GM13977 (cell line): ENCODE results near the gene ADD3.

Source experiments
- DNase-seq: peaks from one replicate; pipeline ENCODE4 v3.0.0; 2012; ENCODE audit warnings: low spot score
- in situ Hi-C: fragments of 300-500 bp; cut with MboI; formaldehyde crosslinking; loops from one replicate; pipeline ENCODE4 v1.12.0; 2022; ENCODE audit warnings: low sequenced_read_pairs, low pct_unique_long_range_greater_than_20kb, mixed read lengths, inconsistent platforms; ENCODE audit not compliant: unreplicated experiment
- TF ChIP-seq, protein P1 (sequence below): IDR thresholded peaks from 2 replicates; pipeline ENCODE4 v1.5.1; 2012; ENCODE audit warnings: mild to moderate bottlenecking, control low read depth; ENCODE audit not compliant: insufficient read depth; ENCODE audit errors: extremely low read depth, missing control alignments

The ADD3 gene

DNA sequence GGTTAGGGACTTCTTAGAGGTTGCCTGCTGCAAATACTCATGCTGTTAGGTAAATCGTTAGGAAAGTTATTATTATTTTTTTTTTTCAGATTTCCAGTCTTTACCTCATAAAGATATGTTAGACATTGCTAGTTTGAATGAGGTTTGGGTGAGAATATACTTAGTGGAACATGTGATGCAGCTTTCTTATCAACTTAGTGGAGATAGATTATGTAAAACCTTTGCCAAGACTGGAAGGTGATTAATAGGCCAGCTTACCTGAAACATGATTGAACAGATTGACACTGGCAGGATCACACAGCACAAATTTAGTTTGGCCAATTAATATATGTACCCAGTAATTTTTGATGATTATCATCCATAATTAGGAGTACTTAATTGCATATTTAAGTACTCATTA is 32.3 kb downstream of the ADD3 start:
- TF ChIP-seq, protein P1, sequence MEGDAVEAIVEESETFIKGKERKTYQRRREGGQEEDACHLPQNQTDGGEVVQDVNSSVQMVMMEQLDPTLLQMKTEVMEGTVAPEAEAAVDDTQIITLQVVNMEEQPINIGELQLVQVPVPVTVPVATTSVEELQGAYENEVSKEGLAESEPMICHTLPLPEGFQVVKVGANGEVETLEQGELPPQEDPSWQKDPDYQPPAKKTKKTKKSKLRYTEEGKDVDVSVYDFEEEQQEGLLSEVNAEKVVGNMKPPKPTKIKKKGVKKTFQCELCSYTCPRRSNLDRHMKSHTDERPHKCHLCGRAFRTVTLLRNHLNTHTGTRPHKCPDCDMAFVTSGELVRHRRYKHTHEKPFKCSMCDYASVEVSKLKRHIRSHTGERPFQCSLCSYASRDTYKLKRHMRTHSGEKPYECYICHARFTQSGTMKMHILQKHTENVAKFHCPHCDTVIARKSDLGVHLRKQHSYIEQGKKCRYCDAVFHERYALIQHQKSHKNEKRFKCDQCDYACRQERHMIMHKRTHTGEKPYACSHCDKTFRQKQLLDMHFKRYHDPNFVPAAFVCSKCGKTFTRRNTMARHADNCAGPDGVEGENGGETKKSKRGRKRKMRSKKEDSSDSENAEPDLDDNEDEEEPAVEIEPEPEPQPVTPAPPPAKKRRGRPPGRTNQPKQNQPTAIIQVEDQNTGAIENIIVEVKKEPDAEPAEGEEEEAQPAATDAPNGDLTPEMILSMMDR, result no peak
- DNase-seq, result no peak
- in situ Hi-C loops, result no loop called here

DNA sequence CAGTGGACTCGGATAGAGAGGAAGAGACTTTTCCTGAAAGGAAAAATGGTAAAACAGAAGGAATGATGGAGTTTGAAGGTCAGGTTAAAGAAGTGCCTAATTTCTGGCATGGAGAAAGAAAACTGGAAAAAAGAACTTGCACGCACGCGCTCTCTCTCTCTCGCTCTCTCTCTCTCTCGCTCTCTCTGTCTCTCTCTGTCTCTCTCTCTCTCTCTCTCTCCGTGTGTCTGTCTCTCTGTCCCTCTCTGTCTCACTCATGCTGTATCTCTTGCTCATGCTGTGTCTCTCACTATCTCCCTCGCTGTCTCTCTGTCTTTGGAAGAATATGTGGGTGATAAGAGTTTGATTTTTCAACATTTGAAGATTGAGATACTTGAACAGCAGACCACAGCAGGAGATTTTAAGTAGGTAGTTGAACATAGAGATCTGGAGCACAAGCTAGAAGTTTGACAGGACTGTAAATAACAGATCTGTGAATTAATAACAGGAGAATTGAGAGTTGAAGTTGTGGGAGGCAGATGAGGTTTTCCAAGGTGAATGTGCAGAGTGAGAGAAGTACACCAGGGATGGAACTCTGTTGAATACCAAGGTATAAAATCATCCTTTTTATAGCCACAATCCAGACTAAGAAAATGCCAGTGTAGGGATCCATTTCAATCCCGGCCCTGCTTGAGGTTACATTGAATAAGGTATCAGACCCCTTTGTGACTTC is 33.1 kb downstream of the ADD3 start:
- DNase-seq, result no peak
- TF ChIP-seq, protein P1, result no peak
- in situ Hi-C loops, result no loop called here

DNA sequence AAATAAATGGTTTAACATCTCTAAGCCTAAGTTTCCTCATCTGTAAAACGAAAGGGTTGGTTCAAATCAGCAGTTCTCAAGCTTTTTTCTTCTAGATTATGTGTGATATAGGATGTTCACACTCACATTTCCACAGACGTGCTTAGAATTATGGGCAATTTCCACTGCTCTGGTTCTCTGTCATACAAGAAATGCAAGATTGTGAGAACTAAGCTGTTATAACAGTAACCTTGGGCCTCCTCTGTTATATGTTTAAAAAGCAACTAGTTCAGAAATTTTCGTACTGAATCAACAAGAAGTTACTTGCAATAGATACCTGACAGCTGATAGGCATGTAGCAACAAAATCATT is 33.7 kb downstream of the ADD3 start:
- in situ Hi-C loops, result no loop called here
- DNase-seq, result no peak
- TF ChIP-seq, protein P1, result no peak

DNA sequence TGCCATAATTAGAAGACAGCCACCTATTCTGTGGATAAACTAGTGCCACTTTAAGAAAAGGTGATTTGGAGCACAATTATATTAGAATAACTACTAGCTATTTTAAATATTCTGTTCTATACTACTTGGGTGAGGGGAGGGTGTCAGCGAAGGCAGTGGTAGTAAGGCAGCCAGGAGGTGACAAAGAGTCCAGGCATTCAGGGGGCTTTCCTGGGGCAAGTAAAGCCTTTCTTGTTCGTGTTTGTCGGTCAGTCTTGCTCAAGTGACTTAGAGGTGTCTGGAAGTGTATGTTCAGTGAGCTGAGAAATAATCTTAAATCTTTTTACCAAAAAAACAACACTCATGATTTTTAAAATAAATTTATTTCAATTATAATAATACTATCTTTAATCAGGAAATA is 34.4 kb downstream of the ADD3 start:
- in situ Hi-C loops, result no loop called here
- no peak for DNase-seq
- TF ChIP-seq, protein P1, result no peak

DNA sequence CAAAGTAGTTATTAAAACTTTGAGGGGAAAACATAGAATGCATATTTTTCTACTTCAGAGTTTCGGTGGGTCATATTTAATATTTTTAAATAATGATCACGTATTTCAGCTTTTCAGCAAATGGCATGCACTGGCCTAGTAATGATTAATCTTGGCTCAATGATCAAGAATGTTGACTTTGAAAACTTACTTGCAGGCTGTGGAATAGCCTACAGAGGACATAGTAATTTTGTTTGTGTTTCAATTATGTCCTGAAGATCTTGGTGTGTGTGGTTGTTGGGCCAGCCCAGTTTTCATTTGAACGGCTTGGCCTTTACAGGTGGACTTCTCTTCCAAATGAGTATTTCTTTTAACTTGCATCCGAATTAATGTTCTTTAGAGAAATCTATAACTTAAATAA is 35.1 kb downstream of the ADD3 start:
- DNase-seq, result no peak
- in situ Hi-C loops, result no loop called here
- TF ChIP-seq, protein P1, result no peak

DNA sequence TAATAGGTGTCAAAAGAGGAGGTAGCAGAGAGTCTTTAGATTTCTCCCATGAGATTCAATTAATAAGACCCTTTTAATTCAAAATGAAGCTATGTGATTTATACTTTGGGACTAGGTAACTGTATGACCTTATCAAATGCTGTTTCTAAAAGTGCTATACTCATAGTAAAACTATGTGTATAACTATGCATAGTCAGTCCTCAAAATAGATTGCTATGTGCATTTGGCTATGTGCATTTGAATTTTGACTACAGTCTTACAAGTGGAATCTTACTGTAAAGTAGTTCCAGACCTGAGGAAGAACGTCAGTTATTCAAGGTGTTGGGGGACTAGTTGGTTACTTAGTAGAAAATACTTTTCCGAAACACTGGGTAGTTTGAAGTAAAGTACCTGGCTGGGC is 36.9 kb downstream of the ADD3 start:
- no peak for DNase-seq
- TF ChIP-seq, protein P1, result no peak
- in situ Hi-C loops, result no loop called here
